GM19452 (cell line): ENCODE measurements around the gene GLT8D1.
"Not testable (repeated sequence)": the region's sequence is repeated elsewhere in the genome, so short reads cannot be mapped to it uniquely, and the experiment has no call there.

ENCODE experiments used
- ATAC-seq: cut with Tn5 transposase; IDR thresholded peaks from one replicate; pipeline ENCODE4 v1.9.1; 2021; ENCODE audit not compliant: unreplicated experiment

GLT8D1 gene, protein sequence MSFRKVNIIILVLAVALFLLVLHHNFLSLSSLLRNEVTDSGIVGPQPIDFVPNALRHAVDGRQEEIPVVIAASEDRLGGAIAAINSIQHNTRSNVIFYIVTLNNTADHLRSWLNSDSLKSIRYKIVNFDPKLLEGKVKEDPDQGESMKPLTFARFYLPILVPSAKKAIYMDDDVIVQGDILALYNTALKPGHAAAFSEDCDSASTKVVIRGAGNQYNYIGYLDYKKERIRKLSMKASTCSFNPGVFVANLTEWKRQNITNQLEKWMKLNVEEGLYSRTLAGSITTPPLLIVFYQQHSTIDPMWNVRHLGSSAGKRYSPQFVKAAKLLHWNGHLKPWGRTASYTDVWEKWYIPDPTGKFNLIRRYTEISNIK

DNA sequence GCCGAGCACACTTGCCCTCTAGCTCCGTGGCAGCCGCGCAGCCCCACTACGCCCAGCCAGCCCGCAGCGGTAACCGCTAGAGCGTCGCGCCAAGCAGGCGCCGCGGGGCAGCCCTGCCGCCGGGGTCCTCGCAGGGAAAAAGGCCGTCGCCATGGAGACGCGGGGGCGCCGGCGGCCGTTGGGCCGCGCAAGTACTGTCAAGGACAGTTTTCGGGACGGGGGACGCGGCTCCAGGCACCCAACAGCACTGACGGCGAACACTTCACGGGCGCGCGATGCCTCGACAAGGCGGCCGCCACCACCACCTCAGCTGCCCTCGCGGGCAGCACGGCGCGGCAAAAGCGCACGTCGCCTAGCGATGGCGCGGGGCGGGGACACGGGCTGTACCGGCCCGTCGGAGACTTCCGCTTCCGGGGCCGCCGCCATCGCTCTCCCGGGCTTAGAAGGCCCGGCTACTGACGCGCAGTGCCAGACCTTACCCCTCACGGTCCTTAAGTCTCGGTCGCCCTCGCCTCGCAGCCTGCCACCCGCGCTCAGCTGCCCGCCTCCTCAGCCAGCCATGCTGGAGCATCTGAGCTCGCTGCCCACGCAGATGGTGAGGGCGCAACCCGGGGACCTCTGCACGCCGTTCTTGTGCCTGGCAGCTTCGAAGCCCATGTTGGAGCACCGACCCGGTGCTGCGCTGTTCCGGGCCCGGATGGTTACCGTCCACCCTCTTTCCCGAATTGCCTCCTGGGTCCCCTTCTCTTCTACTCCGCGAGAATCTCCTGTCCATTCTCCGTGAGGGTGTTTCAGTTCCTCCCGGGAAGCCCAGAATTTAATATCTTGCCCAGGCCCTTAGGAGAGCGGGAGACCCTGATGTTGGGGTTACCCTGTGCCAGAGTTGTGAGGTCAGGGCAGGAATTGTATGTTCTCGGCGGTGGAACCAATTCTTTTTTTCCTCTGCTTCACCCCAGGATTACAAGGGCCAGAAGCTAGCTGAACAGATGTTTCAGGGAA is at the start of gene GLT8D1, which contains the start of gene SPCS1:
Gene GLT8D1, minus strand, starts transcription at position 104 of the 999 bp plus-strand sequence. CDS start 5,331 bp downstream, outside the sequence.
Gene SPCS1, plus strand, starts transcription at position 419 of the 999 bp plus-strand sequence. Its CDS starts 141 bp downstream, at position 560.
- ATAC-seq = peak; percentile 84

DNA sequence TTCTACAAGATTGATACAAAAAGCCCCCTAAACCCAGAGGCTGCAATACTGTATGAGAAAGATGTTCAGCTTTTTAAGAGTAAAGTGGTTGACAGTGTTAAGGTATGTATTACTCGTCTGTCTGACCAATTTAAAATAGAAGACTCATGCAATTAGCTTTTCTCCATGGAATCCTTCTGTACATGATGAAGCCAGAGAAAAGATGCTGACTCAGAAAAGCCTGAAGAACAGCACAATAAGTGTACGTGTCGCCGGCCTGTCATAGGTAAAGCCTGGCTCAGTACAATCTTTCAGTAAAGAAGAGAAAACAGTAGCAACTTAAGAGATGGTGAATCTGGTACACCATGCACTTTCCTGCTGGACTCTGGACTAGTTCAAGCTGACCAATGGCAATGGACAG is 48.8 kb upstream of the GLT8D1 start:
- ATAC-seq = no peak

DNA sequence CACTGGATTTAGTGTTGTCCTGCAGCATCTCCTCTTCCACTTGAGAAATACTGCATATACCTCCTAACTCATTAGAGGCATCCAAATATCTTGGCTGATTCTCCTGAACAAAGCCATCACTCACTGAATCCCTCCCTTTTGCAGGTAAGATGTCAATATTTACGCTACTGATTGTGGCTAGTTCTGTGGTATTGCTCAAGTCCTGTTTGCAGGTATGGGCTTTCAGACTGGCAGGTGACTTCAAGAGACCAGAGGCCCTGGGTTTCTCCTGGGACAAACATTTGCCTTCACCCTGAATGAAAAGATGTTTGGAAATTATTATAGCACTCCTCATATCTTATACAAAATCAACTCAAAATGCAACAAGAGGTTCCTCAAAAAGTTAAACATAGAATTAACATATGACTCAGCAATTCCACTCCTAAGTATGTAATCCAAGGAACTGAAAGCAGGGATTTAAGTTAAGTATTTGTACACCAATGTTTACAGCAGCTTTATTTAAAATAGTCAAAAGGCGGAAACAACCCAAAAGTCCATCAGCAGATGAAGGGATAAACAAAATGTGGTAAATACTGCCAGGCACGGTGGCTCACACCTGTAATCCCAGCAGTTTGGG is 46.6 kb upstream of the GLT8D1 start:
- no peak for ATAC-seq

DNA sequence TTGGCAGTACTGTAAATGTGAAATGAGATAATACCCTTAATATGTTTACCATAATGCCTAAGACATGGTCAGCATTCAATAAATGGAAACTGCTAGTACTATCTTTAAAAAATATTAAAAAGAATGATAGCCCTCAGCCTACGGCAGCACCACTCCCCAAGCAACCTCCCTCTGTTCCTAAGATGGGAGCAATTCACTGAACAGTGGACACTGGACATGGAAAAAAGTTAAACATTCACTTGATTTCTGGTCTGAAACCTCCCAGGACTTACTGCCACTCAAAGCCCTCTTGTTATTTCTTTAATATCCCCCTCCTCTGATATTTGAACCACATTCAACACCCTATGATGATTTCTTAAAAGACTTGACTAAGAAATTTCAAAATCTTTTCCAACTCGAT is 38.1 kb upstream of the GLT8D1 start:
- no peak for ATAC-seq

DNA sequence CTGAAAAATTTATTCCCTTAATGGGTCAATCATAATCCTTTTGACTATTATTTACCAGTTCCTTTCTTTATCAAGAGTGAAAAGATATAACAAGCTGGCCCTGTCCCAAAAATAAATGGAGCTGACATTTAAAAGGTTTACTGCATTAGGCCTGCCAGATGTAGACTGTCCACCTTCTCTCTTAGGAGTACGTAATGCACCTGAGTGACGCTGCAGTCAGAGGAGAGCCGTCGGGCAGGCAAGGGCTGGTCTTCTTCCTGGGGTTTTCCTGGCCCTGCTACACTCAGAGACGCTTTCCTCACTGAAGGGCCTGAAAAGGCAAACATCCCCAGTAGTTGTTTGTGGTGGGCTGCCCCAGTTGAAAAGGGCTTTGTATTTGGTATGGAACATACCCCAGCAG is 37.6 kb upstream of the GLT8D1 start:
- no peak for ATAC-seq

DNA sequence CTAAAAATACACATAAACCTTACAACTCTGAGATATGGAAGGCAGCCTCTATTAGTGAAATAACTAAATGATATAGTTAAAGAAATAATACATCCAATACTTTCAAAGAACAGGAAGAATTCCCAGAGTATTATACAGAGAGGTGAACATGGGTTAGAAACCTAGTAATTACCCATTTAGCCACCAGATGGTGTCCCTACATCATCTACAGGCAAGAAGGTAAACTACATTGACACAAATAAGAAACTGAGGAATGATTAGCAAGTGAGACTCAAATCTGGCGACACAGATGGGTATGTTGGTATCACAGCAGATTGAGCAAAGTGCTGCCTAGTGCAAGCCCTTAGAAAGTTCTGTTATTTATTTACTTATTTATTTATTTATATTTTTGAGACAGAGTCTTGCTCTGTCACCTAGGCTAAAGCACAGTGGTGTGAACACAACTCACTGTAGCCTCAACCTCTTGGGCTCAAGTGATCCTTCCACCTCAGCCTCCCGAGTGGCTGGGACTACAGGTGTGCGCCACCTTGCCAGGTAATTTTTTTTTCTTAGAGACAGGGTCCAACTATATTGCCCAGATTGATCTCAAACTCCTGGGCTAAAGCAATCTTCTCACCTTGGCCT is 36.9 kb upstream of the GLT8D1 start:
- no peak for ATAC-seq

DNA sequence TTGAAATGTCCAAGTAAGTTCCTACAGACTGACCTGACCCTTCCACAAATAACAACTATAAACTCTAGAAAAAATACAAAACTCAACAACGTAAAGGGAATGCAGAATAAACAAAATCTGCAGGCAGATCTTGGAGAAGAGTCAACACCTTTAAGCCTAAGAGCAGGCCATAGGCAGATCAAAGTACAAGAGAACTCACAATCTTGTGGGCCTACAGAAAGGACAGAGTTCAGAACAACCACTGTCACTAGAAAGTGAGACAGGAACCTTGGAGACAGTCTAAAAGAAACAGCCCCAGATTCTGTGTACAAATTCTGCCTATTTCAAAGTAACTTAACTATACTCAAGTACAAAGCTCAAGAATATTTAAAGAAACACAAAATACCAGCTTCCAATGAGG is 34.1 kb upstream of the GLT8D1 start:
- ATAC-seq = no peak

DNA sequence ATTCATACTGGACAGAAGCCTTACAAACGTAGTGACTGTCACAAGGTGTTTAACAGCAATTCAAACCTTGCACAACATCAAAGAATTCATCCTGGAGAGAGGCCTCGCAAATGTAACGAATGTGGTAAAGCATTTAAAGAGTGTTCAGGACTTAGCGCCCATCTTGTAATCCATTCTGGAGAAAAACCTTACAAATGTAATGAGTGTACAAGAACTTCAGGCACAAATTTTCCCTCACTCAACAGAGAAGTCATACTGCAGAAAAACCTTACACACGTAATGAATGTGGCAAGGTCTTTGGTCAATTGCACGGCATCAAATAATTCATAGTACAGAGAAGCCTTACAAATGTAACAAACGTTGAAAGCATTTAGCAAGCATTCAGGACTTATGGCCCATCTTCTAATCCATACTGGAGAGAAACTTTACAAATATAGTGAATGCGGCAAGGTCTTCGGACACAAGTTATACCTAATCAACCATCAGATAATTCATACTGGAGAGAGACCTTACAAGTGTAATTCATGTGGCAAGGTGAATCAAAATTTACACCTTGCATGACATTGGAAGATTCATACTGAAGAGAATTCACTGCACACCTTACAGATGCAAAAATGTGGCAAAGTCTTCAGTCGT is 27.8 kb upstream of the GLT8D1 start:
- no peak for ATAC-seq

DNA sequence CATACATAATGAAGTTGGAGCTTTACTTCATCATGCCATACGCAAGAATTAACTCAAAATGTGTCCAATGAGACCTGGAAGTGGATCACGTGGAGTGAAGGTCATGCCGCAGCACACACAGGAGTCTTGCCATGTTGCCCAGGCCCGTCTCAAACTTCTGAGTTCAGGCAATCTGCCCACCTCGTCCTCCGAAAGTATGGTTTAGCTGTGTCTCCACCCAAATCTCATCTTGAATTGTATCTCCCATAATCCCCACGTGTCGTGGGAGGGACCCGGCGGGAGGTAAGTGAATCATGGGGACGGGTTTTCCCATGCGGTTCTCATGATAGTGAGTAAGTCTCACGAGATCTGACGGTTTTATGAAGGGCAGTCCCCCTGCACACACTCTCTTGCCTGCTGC is 26.0 kb upstream of the GLT8D1 start:
- no peak for ATAC-seq

DNA sequence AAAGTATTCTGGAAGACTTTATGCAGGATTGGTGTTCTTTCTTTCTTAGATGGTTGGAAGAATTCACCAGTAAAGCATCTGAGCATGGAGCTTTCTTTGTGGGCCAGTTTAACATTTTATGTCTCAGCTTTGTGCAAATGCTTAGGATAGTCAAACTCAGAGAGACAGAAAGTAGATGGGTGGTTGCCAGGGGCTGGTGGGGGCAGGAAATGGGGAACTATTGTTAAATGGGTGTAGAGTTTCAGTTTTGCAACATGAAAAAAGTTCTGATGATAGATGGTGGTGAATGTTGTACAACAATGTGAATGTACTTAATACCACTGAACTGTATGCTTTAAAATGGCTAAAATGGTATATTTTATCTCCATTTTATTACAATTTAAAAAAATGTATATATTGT is 25.1 kb upstream of the GLT8D1 start:
- ATAC-seq = no peak

DNA sequence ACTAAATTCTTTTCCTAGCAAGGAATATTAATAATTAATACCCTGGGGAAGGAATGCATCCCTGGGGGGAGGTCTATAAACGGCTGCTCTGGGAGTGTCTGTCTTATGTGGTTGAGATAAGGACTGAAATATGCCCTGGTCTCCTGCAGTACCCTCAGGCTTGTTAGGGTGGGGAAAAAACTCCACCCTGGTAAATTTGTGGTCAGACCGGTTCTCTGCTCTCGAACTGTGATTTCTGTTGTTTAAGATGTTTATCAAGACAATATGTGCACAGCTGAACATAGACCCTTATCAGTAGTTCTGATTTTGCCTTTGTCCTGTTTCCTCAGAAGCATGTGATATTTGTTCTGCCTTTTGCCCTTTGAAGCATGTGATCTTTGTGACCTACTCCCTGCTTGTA is 23.2 kb upstream of the GLT8D1 start:
- not testable (repeated sequence) for ATAC-seq

DNA sequence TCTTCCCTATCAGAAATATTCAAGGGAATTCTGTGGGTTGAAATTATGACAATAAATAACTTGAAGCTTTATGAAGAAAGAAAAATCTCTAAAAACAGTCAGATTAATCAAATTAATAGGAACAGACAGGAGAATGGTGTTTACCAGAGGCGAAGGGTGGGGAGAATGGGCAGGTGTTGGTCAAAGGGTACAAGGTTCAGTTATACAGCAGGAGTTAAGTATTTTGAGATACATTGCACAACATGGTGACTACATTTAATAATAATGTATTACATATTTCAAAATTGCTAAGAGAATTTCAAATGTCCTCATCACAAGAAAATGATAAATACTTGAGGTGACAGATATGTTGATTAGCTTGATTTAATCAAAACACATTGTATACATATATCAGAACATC is 18.9 kb upstream of the GLT8D1 start:
- no peak for ATAC-seq

DNA sequence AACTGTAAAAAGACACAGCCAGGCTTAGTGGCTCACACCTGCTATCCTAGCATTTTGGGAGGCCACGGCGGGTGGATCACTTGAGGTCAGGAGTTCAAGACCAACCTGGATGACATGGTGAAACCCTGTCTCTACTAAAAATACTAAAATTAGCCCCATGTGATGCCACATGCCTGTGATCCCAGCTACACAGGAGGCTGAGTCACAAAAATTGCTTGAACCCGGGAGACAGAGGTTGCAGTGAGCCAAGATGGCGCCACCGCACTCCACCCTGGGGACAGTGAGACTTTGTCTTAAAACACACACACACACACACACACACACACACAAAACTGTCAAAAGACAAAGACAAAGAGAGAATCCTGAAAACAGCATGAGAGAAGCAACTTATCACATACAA is 18.3 kb upstream of the GLT8D1 start:
- ATAC-seq = no peak

DNA sequence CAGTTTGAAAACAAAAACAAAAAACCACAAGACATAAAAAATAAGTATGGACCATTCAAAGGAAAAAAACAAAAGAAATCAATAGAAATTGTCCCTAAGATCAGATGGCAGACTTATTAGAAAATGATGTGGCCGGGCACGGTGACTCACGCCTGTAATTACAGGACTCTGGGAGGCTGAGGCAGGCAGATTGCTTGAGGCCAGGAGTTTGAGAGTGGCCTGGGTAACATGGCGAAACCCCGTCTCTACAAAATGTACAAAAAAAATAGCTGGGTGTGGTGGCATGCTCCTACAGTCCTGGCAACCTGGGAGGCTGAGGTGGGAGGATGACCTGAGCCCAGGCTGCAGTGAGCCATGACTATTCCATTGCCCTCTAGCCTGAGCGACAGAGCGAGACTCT is 16.9 kb upstream of the GLT8D1 start:
- no peak for ATAC-seq

DNA sequence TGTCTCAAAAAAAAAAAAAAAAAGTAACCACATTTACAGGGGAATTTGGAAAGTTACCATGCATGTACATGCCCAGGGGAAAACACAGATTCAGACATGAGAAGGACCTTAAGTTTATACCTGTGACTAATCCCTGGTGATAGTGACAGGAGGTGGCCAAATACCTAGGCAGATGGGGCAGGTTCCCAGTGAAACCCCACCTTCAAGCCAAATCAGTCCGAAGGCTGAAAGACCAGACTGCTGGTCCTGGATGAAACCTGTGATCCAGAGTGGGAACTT is 16.1 kb upstream of the GLT8D1 start:
- no peak for ATAC-seq

DNA sequence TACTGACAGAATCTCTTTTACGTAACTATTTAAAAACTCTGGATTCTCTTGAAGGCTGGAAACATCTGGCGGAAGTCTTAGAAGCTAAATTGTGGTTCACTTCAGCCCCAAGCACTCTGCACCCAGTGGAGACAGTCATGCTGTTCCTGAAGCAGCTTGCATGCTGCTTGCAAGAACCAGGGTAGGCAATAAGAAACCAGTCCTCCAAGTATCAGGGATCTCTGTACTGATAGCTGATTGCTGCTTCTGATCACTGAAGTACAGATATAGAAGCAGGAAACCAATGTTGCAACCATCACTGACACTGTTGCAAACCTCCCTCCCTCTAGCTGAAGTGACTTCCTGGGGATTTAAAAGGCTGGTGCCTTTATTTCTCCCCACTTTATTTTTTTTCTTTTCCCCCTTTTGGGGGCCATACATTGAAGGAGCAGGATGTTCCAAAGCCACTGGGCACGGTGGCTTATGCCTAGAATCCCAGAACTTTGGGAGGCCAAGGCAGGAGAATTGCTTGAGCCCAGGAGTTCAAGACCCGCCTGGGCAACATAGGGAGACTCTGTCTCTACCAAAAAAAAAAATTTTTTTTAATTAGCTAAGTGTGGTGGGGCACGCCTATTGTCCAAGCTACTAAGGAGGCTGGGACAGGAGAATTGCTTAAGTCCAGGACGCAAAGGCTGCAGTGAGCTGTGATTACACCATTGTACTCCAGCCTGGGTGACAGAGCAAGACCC is 15.6 kb upstream of the GLT8D1 start:
- ATAC-seq = no peak

DNA sequence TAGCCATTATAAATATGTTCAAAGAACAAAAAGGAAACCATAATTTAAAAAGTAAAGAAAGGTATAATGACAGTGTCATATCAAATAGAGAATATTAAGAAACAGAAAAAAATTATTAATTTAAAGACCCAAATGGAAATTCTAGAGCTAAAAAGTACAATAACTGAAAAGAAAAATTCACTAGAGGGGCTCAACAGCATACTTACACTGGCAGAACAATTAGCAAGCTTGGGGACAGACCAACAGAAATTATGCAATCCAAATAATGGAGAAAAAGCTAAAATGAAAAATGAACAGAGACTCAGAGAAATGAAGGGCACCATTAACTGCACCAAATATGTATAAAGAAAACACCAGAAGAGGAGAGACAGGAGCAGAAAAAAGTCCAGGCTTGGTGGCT is 14.0 kb upstream of the GLT8D1 start:
- ATAC-seq = no peak

DNA sequence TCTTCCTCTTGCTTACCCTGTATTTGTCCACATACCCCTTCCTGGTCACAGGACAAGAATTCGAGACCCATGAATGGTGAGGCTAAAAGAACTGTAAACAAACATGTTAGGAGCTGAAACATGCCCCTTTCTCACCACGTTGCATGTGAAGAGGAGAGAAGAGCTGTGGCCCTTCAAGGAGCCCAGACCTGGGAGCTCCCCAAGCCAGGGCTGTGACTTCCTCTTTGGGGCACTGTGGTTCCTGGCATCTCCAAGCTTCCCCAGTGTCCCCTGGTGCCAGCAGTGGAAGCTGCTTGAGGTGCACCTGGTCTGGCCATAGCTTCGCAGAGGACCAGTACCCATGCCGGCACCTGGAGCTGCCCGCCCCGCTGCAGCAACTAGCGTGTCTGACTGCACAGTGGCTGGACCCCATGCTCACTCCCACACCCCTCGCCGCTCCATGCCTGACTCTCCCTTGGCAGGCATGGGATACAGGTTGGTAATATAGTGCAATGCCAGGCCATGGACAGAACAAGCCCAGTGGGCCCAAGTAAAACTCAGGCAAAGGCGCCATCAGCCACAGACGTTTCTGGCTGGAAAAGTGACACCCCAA is 10.2 kb upstream of the GLT8D1 start:
- ATAC-seq = no peak
